CD4-positive, alpha-beta T cell (primary cell): ENCODE data around the gene CARD6. TPM values are rescaled to one million over a fixed set of nuclear protein-coding genes. Genes with fewer than 3 reads are reported as not detected.

Experiments
- ATAC-seq: fragments of 200-7000 bp; cut with Tn5 transposase; one replicate; pipeline ENCODE4 v1.10.0; 2022; ENCODE audit warnings: mild to moderate bottlenecking; ENCODE audit not compliant: poor library complexity
- CTCF ChIA-PET: fragments of 350-600 bp; sonication (Branson Sonifier 250); formaldehyde crosslinking; loops from one replicate; lab custom pipeline; 2021; ENCODE audit warnings: antibody characterized with exemption, inconsistent platforms; lab: Charles Lee
- POLR2A ChIA-PET: fragments of 350-600 bp; sonication (Branson Sonifier 250); formaldehyde crosslinking; loops from one replicate; lab custom pipeline; 2021; ENCODE audit warnings: antibody characterized with exemption, inconsistent platforms; lab: Charles Lee
- DNase-seq, 14 experiments: peaks; one replicate each; pipeline ENCODE4 v3.0.0-alpha.2; 2013 to 2020; ENCODE audit warnings: mixed read lengths in 2 of 14
- H3K27ac ChIP-seq, 2 donors: one replicate each; pipeline versions ENCODE4 v1.5.1 to v1.7.0; 2013; ENCODE audit warnings: low read length in 2 of 2, low read depth in 1 of 2, mild to moderate bottlenecking in 1 of 2
- H3K27me3 ChIP-seq, 2 experiments: 1 replicate in 1 of 2; 2 replicates in 1 of 2; pipeline versions ENCODE4 v1.6.1 to v1.7.0; 2013; ENCODE audit warnings: low read length in 2 of 2, control low read depth in 1 of 2, mild to moderate bottlenecking in 1 of 2, moderate library complexity in 1 of 2; ENCODE audit not compliant: insufficient read depth in 2 of 2, control insufficient read depth in 1 of 2
- H3K36me3 ChIP-seq: one replicate; pipeline ENCODE4 v1.6.1; 2013; ENCODE audit warnings: low read length, control low read depth; ENCODE audit not compliant: insufficient read depth
- H3K4me1 ChIP-seq: one replicate; pipeline ENCODE4 v1.6.1; 2013; ENCODE audit warnings: low read length, control low read depth; ENCODE audit not compliant: insufficient read depth
- H3K4me3 ChIP-seq: one replicate; pipeline ENCODE4 v1.5.1; 2013; ENCODE audit warnings: mild to moderate bottlenecking, low read length, moderate library complexity
- H3K9me3 ChIP-seq, 2 experiments: 1 replicate in 1 of 2; 2 replicates in 1 of 2; pipeline versions ENCODE4 v1.6.1 to v1.7.0; 2013; ENCODE audit warnings: low read length in 2 of 2, mild to moderate bottlenecking in 2 of 2, control low read depth in 1 of 2, moderate library complexity in 1 of 2; ENCODE audit not compliant: control insufficient read depth in 1 of 2, insufficient read depth in 1 of 2
- H3K27ac Mint-ChIP-seq: one replicate; pipeline ENCODE4 v1.8.0; 2020; ENCODE audit warnings: mixed read lengths
- H3K27me3 Mint-ChIP-seq: one replicate; pipeline ENCODE4 v1.8.0; 2021; ENCODE audit warnings: mixed read lengths
- H3K36me3 Mint-ChIP-seq: one replicate; pipeline ENCODE4 v1.8.0; 2021; ENCODE audit warnings: low read depth, mixed read lengths
- H3K4me1 Mint-ChIP-seq: one replicate; pipeline ENCODE4 v1.8.0; 2021; ENCODE audit warnings: low read depth, mixed read lengths
- H3K4me3 Mint-ChIP-seq: one replicate; pipeline ENCODE4 v1.8.0; 2020; ENCODE audit warnings: mild to moderate bottlenecking, mixed read lengths
- H3K9me3 Mint-ChIP-seq: one replicate; pipeline ENCODE4 v1.8.0; 2020; ENCODE audit warnings: mixed read lengths
- CTCF ChIP-seq: fragments of 200-600 bp; IDR thresholded peaks from one replicate; pipeline ENCODE4 v1.8.0; 2022; ENCODE audit warnings: antibody characterized with exemption, mild to moderate bottlenecking
- intact Hi-C, 2 experiments: fragments of 100-400 bp; cut with DNase I in 1 of 2; cut with micrococcal nuclease in 1 of 2; formaldehyde crosslinking; loops; one replicate each; pipeline versions ENCODE4 v1.15.1 to v1.9.0; 2023 to 2025; cut with DNase I, micrococcal nuclease
- total RNA-seq, 174 experiments: library from RNA in 2 of 174; stranded (reverse) in 2 of 174; gene quantifications; one replicate each; pipeline ENCODE4 v1.2.3 and lab custom pipeline; 2021 to 2026

CARD6 gene
- total RNA-seq, 2 experiments from 2014 or later: 0.16 to 0.53 TPM

GRCh38 chr5:40875958-40876357, 34.8 kb downstream of the CARD6 start:
- H3K9me3 ChIP-seq: no peaks in the 10 kb centered on the region
- no peak overlapping the region for H3K4me3 Mint-ChIP-seq
- CTCF ChIA-PET: no interaction called here

GRCh38 chr5:40877371-40877988, 36.3 kb downstream of the CARD6 start:
- no peaks in the 10 kb centered on the region for H3K4me1 Mint-ChIP-seq
- no peaks in the 10 kb centered on the region for H3K36me3 Mint-ChIP-seq
- no peaks in the 10 kb centered on the region for H3K4me1 ChIP-seq
- H3K4me3 ChIP-seq: no peak overlapping the region
- H3K27ac Mint-ChIP-seq: no peak overlapping the region
- ATAC-seq (no peak), DNase-seq (peak in 1 of 14 experiments; percentile 3)
- intact Hi-C loops: loop anchor here (5.0 kb wide), 2 partner anchors 125 to 1300 kb away; no protein-coding TSS in a partner anchor
- no peak overlapping the region for H3K27ac ChIP-seq
- H3K4me3 Mint-ChIP-seq: no peak overlapping the region
- H3K27me3 ChIP-seq: no peaks in the 10 kb centered on the region
- H3K27me3 Mint-ChIP-seq: peaks cover 5% of the 10 kb centered on the region
- H3K9me3 Mint-ChIP-seq: no peaks in the 10 kb centered on the region
- H3K36me3 ChIP-seq: no peaks in the 10 kb centered on the region
- TF ChIP-seq CTCF: no peak
- no peaks in the 10 kb centered on the region for H3K9me3 ChIP-seq
- ChIA-PET CTCF (no interaction called here), POLR2A (no interaction called here)

More at GRCh38 chr5:40875958-40876357, 34.8 kb downstream of the CARD6 start:
- ATAC-seq (no peak), DNase-seq (no peak)
- intact Hi-C loops: loop anchor here (5.0 kb wide), 2 partner anchors 124 to 1299 kb away; no protein-coding TSS in a partner anchor
- POLR2A ChIA-PET: no interaction called here
- H3K4me1 Mint-ChIP-seq: no peaks in the 10 kb centered on the region
- peaks cover 4% of the 10 kb centered on the region for H3K27me3 Mint-ChIP-seq
- no peak for TF ChIP-seq CTCF
- no peaks in the 10 kb centered on the region for H3K36me3 Mint-ChIP-seq
- H3K27ac Mint-ChIP-seq: no peak overlapping the region
- no peaks in the 10 kb centered on the region for H3K27me3 ChIP-seq
- H3K4me1 ChIP-seq: no peaks in the 10 kb centered on the region
- H3K9me3 Mint-ChIP-seq: no peaks in the 10 kb centered on the region
- no peak overlapping the region for H3K27ac ChIP-seq
- no peaks in the 10 kb centered on the region for H3K36me3 ChIP-seq
- no peak overlapping the region for H3K4me3 ChIP-seq

- Mint-ChIP-seq H3K4me3 (no peak overlapping the region), H3K36me3 (no peaks in the 10 kb centered on the region), H3K27me3 (peaks cover 5% of the 10 kb centered on the region), H3K4me1 (no peaks in the 10 kb centered on the region), H3K27ac (no peak overlapping the region), H3K9me3 (no peaks in the 10 kb centered on the region)
- Histone ChIP-seq H3K27me3 (no peaks in the 10 kb centered on the region), H3K9me3 (no peaks in the 10 kb centered on the region), H3K27ac (no peak overlapping the region), H3K4me3 (no peak overlapping the region), H3K4me1 (no peaks in the 10 kb centered on the region), H3K36me3 (no peaks in the 10 kb centered on the region)
- peak; percentile 46 for ATAC-seq
- TF ChIP-seq CTCF: peak; percentile 77
- POLR2A ChIA-PET: no interaction called here
- intact Hi-C loops: loop anchor here (1.0 to 5.0 kb wide), 7 partner anchors 45 to 1302 kb away; partner anchors contain the start of genes RPL37 (in 1 of the 2) and TTC33 (in 1 of the 2)
- peak in 3 of 14 experiments; percentile 31 to 45 (median 35) for DNase-seq
- CTCF ChIA-PET: no interaction called here
These were observed 38.2 kb downstream of the CARD6 start for GRCh38 chr5:40879163-40879942.
